Testis (tissue), 3 donors: Measurements from ENCODE around the gene BTG1. TPM values are rescaled to one million over a fixed set of nuclear protein-coding genes. Genes with fewer than 3 reads are reported as not detected.
"Not testable (repeated sequence)": the region's sequence is repeated elsewhere in the genome, so short reads cannot be mapped to it uniquely, and the experiment has no call there.

ENCODE experiments used
- DNase-seq: peaks from one replicate; pipeline ENCODE4 v3.0.0-alpha.2; 2019
- H3K27ac ChIP-seq, 2 donors: fragments of 200-600 bp; sonication (generic); one replicate each; pipeline ENCODE4 v1.5.1; 2019
- H3K27me3 ChIP-seq: fragments of 200-600 bp; sonication (generic); one replicate; pipeline ENCODE4 v1.5.1; 2019
- H3K36me3 ChIP-seq: fragments of 200-600 bp; sonication (generic); one replicate; pipeline ENCODE4 v1.5.1; 2017; ENCODE audit warnings: low read depth; ENCODE audit errors: missing control alignments
- H3K4me1 ChIP-seq: fragments of 200-600 bp; sonication (generic); one replicate; pipeline ENCODE4 v1.5.1; 2019
- H3K4me3 ChIP-seq, 2 donors: fragments of 200-600 bp; sonication (generic); one replicate each; pipeline ENCODE4 v1.5.1; 2017 to 2019
- H3K9me3 ChIP-seq: fragments of 200-600 bp; sonication (generic); one replicate; pipeline ENCODE4 v1.5.1; 2017
- POLR2A ChIP-seq: fragments of 450-650 bp; IDR thresholded peaks from one replicate; pipeline ENCODE4 v1.6.1; 2017; ENCODE audit warnings: antibody characterized with exemption, mild to moderate bottlenecking, moderate library complexity
- WGBS, 2 donors: methylation state at CpG; one replicate each; pipeline ENCODE4 v1.1.5; 2018; 5-methylcytosine and 5-hydroxymethylcytosine counted together
- intact Hi-C: fragments of 100-400 bp; cut with DNase I; formaldehyde crosslinking; loops from one replicate; pipeline ENCODE4 v1.15.1; 2023; ENCODE audit warnings: low total_unique reads
- polyA plus RNA-seq: library from polyadenylated mRNA; stranded (reverse); fragments of 350-450 nt; fragmentation: Illumina TruSeq; extraction: RNeasy Lipid Tissue Mini Kit (QIAGEN cat#74804); gene quantifications from one replicate; pipeline ENCODE4 v1.2.3, GENCODE V29; 2014; ENCODE audit warnings: low read depth, low replicate concordance; ENCODE audit not compliant: insufficient read depth
- small RNA-seq, 2 donors: library from RNA; depleted of rRNA; stranded (forward); fragments of <200 nt; gene quantifications; one replicate each; pipeline ENCODE3, GENCODE V24; 2016
- total RNA-seq, 2 donors: library from RNA; depleted of rRNA; stranded (reverse); fragments of >200 nt; gene quantifications; one replicate each; pipeline ENCODE4 v1.2.3, GENCODE V29; 2016
- TF ChIP-seq, protein P1 (sequence below), 3 experiments: fragments of 450-650 bp in 2 of 3; fragments of 200-600 bp in 1 of 3; sonication (generic) in 1 of 3; IDR thresholded peaks; one replicate each; pipeline ENCODE4 v1.5.1; 2016 to 2019; ENCODE audit warnings: antibody characterized with exemption in 3 of 3, mild to moderate bottlenecking in 2 of 3, moderate library complexity in 1 of 3

The BTG1 gene
- total and polyA plus RNA-seq, 3 donors from 2014 or later, result 23.8 to 65.3 (median 37.0) TPM

DNA sequence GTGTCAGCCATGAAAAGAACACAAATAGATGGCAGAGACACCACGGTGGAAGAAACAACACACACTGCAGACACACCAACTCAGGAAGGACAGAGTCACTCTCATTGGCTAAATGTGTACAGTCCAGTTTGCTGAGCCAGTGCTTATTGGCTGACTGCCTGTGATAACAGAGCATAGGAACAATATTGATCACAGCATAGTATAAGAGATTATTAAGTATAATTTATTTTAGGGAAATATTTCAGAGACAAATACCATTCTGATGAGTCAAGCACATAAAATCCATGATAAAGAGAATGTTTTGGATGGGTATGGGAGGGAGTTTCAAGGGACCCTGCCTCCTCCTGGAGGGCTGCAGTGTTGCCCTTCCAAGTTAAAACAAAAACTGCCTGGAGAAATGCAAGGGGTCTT is 50.9 kb downstream of the BTG1 start:
- no peaks in the 10 kb centered on the region for H3K36me3 ChIP-seq
- DNase-seq, result no peak
- intact Hi-C loops, result no loop called here
- TF ChIP-seq POLR2A, result no peak
- TF ChIP-seq, protein P1, sequence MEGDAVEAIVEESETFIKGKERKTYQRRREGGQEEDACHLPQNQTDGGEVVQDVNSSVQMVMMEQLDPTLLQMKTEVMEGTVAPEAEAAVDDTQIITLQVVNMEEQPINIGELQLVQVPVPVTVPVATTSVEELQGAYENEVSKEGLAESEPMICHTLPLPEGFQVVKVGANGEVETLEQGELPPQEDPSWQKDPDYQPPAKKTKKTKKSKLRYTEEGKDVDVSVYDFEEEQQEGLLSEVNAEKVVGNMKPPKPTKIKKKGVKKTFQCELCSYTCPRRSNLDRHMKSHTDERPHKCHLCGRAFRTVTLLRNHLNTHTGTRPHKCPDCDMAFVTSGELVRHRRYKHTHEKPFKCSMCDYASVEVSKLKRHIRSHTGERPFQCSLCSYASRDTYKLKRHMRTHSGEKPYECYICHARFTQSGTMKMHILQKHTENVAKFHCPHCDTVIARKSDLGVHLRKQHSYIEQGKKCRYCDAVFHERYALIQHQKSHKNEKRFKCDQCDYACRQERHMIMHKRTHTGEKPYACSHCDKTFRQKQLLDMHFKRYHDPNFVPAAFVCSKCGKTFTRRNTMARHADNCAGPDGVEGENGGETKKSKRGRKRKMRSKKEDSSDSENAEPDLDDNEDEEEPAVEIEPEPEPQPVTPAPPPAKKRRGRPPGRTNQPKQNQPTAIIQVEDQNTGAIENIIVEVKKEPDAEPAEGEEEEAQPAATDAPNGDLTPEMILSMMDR (IDR thresholded peaks at IDR 0.05), result no peak
- H3K4me3 ChIP-seq, result no peak overlapping the region
- no peaks in the 10 kb centered on the region for H3K9me3 ChIP-seq
- H3K27ac ChIP-seq, result no peak overlapping the region
- no peaks in the 10 kb centered on the region for H3K27me3 ChIP-seq
- no peaks in the 10 kb centered on the region for H3K4me1 ChIP-seq
- 63 to 65% methylated on average over 1 of the region's 1 CpG for WGBS, 2 donors

DNA sequence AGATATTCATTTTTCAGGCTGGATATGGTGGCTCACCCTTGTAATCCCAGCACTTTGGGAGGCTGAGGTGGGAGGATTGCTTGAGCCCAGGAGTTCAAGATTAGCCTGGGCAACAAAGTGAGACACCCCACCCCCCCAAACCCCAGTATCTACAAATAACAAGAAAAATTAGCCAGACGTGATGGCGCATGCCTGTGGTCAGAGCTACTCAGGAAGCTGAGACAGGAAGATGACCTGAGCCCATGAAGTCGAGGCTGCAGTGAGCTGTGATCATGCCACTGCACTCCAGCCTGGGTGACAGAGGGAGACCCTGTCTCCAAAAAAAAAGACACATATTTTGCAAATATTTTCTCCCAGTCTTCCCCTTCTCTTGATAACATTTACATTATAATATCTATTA is 51.3 kb downstream of the BTG1 start:
- H3K27me3 ChIP-seq, H3K9me3 ChIP-seq, DNase-seq, H3K36me3 ChIP-seq, intact Hi-C loops, H3K4me3 ChIP-seq, H3K27ac ChIP-seq, H3K4me1 ChIP-seq: not testable (repeated sequence)
- WGBS, 2 donors, result 73 to 91% methylated on average over 3 of the region's 3 CpGs

Small RNA genes lying within 50 kb of the gene (small RNA-seq; reads per million reads assigned to genes)
- gene RF00019, result 0 reads per million in 2 donors
